IMR-90 (cell line): Measurements from ENCODE around the gene FOXS1. TPM values are rescaled to one million over a fixed set of nuclear protein-coding genes. Genes with fewer than 3 reads are reported as not detected.

Source experiments
- microRNA-seq, 2 experiments: library from miRNA; stranded (forward) in 1 of 2; unstranded in 1 of 2; fragments of 10-50 nt in 1 of 2; fragments of <30 nt in 1 of 2; gene quantifications in 1 of 2; microRNA quantifications in 1 of 2; one replicate each; pipeline versions ENCODE3 to v1.1.0; 2013 to 2020; ENCODE audit not compliant: insufficient read depth in 1 of 2, insufficient read length in 1 of 2, unreplicated experiment in 1 of 2
- polyA plus RNA-seq, 3 experiments: library from polyadenylated mRNA; depleted of rRNA; stranded (reverse); fragments of >200 nt; gene quantifications; 2 replicates each; pipeline ENCODE4 v1.2.3, GENCODE V29; 2012; ENCODE audit warnings: low replicate concordance in 1 of 3
- small RNA-seq, 5 experiments: library from RNA; depleted of rRNA; stranded (forward); fragments of <200 nt; gene quantifications; one replicate each; pipeline ENCODE3, GENCODE V24; 2012
- total RNA-seq: library from RNA; depleted of rRNA; stranded (reverse); fragments of >200 nt; gene quantifications from 2 replicates; pipeline ENCODE4 v1.2.3, GENCODE V29; 2012; rRNA removed

FOXS1 gene
- total and polyA plus RNA-seq, 2 of the 4 experiments (the other 2 are of a cell fraction) = not detected

Small RNA genes within 50 kb of the gene (microRNA-seq; reads per million reads assigned to microRNA genes)
- gene AL160175.1 (ENCODE audit: insufficient read depth, insufficient read length) = not detected

Small RNA genes within 50 kb of the gene (small RNA-seq; reads per million reads assigned to genes)
- 0 reads per million in 5 experiments for gene AL160175.1

Other genes starting within 250 kb of the FOXS1 start
- 174 and 186 TPM in 2 replicates for gene ID1, start 240.3 kb downstream of the FOXS1 start, total RNA-seq
- gene ID1, start 240.3 kb downstream of the FOXS1 start, polyA plus RNA-seq (2012; rRNA removed) = 148 and 156 TPM in 2 replicates
- gene COX4I2, start 207.7 kb downstream of the FOXS1 start, total RNA-seq = not detected in 2 replicates
- not detected in 2 replicates for gene COX4I2, start 207.7 kb downstream of the FOXS1 start, polyA plus RNA-seq (2012; rRNA removed)
- 41.9 and 45.5 TPM in 2 replicates for gene BCL2L1, start 122.7 kb downstream of the FOXS1 start, total RNA-seq
- gene BCL2L1, start 122.7 kb downstream of the FOXS1 start, polyA plus RNA-seq (2012; rRNA removed) = 40.2 and 41.9 TPM in 2 replicates
- gene TPX2, start 106.3 kb downstream of the FOXS1 start, total RNA-seq = 72.2 and 82.2 TPM in 2 replicates
- 27.6 and 28.5 TPM in 2 replicates for gene TPX2, start 106.3 kb downstream of the FOXS1 start, polyA plus RNA-seq (2012; rRNA removed)
- 0.18 and 0.28 TPM in 2 replicates for gene MYLK2, start 26.2 kb downstream of the FOXS1 start, total RNA-seq
- gene MYLK2, start 26.2 kb downstream of the FOXS1 start, polyA plus RNA-seq (2012; rRNA removed) = 0.19 and 0.27 TPM in 2 replicates
- not detected in 2 replicates for gene DUSP15, start 24.9 kb upstream of the FOXS1 start, total RNA-seq
- not detected in 2 replicates for gene DUSP15, start 24.9 kb upstream of the FOXS1 start, polyA plus RNA-seq (2012; rRNA removed)
- gene TTLL9, start 25.0 kb upstream of the FOXS1 start, total RNA-seq = not detected in 2 replicates
- gene TTLL9, start 25.0 kb upstream of the FOXS1 start, polyA plus RNA-seq (2012; rRNA removed) = not detected in 2 replicates
- gene PDRG1, start 106.4 kb upstream of the FOXS1 start, total RNA-seq = 5.0 and 5.8 TPM in 2 replicates
- gene PDRG1, start 106.4 kb upstream of the FOXS1 start, polyA plus RNA-seq (2012; rRNA removed) = 15.7 and 16.0 TPM in 2 replicates
- not detected in 2 replicates for gene XKR7, start 122.5 kb upstream of the FOXS1 start, total RNA-seq
- not detected in 2 replicates for gene XKR7, start 122.5 kb upstream of the FOXS1 start, polyA plus RNA-seq (2012; rRNA removed)
- gene CCM2L, start 164.8 kb upstream of the FOXS1 start, total RNA-seq = not detected in 2 replicates
- not detected in 2 replicates for gene CCM2L, start 164.8 kb upstream of the FOXS1 start, polyA plus RNA-seq (2012; rRNA removed)
- not detected in 2 replicates for gene HCK, start 206.6 kb upstream of the FOXS1 start, total RNA-seq
- gene HCK, start 206.6 kb upstream of the FOXS1 start, polyA plus RNA-seq (2012; rRNA removed) = not detected in 2 replicates